HG03064 (cell line): ENCODE measurements around the gene ADAM15.

ENCODE experiments used
- ATAC-seq: cut with Tn5 transposase; IDR thresholded peaks from one replicate; pipeline ENCODE4 v1.9.1; 2021; ENCODE audit warnings: low read depth; ENCODE audit not compliant: unreplicated experiment

Gene ADAM15

DNA sequence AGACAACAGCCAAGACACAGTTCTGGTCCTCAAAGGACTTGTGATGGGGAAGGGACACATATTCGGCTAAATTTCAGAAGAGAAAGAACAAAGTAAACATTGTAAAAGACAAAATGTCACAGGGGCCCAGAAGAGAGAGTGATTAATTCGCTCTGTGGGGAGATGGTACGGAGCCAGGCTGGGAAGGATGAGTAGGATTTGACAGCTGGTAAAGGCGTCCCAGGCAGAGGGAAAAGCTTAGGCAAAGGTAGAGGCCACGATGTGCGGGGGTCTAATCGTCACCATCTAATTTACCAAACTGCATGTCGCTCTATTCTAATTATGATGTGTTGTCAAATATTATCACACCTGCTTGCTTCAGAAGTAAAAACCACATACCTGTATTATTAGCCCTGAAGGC is 59.3 kb downstream of the ADAM15 start:
- ATAC-seq, result no peak

DNA sequence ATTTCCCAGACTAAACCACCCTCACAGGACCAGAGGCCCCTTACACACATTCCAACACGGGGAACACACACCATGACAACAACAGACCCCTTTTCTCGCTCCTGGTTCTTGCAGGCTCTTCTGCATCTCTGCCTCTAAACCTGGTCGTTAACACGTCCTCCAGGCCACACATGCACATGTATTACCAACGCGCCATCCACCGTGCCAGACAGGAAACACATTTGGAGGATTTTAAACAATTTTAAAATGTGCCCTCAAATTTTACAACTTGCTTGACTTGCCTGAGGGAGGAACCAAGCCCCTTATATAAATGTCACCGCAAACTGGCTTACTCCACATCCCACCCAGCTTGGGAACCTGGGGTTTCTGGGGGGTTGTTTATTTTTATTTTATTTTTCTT is 59.7 kb downstream of the ADAM15 start:
- ATAC-seq, result no peak
